Measurements from ENCODE around the gene ID3.
"Not testable (repeated sequence)": the region's sequence is repeated elsewhere in the genome, so short reads cannot be mapped to it uniquely, and the experiment has no call there.

The ID3 gene

DNA sequence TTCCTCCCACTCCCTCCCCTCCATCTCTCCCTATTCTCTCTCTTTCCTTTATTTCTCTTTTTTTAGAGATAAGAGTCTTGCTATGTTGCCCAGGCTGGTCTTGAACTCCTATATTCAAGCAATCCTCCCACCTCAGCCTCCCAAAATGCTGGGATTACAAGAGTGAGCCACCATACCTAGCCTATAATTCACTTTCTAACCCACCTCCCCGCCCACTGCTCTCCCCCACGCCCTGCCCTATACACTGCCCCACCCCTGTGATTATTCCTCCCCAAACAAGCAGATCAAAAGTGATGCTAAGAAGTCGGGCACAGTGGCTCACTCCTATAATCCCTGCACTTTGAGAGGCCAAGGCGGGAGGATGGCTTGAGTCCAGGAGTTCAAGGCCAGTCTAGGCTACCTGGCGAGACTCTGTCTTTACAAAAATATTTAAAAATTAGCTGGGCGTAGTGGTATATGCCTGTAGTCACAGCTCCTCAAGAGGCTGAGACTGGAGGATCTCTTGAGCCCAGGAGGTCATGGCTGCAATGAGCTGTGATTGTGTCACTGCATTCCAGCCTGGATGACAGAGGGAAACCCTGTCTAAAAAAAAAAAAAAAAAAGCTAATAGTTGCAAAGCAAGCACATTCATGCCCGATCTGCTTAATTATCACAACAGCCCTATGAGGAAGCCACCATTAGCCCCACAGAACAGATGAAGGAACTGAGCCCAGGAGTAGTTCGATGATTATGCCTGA is 15.4 kb downstream of the ID3 start:
- DNase-seq: no peak
- Histone ChIP-seq H3K4me1 (peaks cover 5% of the 10 kb centered on the region), H3K9me3 (no peaks in the 10 kb centered on the region), H3K27me3 (no peaks in the 10 kb centered on the region), H3K4me3 (ENCODE audit: low read depth, low read length) (no peak overlapping the region), H3K36me3 (no peaks in the 10 kb centered on the region)
- TF ChIP-seq, protein P1, sequence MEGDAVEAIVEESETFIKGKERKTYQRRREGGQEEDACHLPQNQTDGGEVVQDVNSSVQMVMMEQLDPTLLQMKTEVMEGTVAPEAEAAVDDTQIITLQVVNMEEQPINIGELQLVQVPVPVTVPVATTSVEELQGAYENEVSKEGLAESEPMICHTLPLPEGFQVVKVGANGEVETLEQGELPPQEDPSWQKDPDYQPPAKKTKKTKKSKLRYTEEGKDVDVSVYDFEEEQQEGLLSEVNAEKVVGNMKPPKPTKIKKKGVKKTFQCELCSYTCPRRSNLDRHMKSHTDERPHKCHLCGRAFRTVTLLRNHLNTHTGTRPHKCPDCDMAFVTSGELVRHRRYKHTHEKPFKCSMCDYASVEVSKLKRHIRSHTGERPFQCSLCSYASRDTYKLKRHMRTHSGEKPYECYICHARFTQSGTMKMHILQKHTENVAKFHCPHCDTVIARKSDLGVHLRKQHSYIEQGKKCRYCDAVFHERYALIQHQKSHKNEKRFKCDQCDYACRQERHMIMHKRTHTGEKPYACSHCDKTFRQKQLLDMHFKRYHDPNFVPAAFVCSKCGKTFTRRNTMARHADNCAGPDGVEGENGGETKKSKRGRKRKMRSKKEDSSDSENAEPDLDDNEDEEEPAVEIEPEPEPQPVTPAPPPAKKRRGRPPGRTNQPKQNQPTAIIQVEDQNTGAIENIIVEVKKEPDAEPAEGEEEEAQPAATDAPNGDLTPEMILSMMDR (IDR thresholded peaks at IDR 0.05; ENCODE audit: low read depth, low read length): no peak

DNA sequence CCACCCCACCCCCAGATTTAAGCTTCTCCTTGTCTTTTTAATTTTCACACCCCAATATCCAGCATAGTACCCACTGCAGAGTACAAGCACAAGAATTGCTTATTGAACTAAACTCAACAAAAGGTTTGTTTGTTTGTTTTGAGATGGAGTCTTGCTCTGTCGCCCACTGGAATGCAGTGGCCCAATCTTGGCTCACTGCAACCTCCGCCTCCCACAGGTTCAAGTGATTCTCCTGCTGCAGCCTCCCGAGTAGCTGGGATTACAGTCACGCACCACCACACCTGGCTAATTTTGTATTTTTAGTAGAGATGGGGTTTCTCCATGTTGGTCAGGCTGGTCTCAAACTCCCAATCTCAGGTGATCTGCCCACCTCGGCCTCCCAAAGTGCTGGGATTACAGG is 16.4 kb downstream of the ID3 start:
- H3K36me3 ChIP-seq; DNase-seq; H3K27me3 ChIP-seq; H3K9me3 ChIP-seq; H3K4me3 ChIP-seq (ENCODE audit: low read depth, low read length); H3K4me1 ChIP-seq: not testable (repeated sequence)

GRCh38 chr1:23539698-23540266 is 19.5 kb downstream of the ID3 start:
- Histone ChIP-seq H3K36me3 (no peaks in the 10 kb centered on the region), H3K4me1 (no peaks in the 10 kb centered on the region), H3K4me3 (ENCODE audit: low read depth, low read length) (peak overlapping the region; percentile 24), H3K27me3 (no peaks in the 10 kb centered on the region), H3K9me3 (no peaks in the 10 kb centered on the region)
- peak; percentile 78 for DNase-seq
- TF ChIP-seq, protein P1 (IDR thresholded peaks at IDR 0.05; ENCODE audit: low read depth, low read length): peak; percentile 83

DNA sequence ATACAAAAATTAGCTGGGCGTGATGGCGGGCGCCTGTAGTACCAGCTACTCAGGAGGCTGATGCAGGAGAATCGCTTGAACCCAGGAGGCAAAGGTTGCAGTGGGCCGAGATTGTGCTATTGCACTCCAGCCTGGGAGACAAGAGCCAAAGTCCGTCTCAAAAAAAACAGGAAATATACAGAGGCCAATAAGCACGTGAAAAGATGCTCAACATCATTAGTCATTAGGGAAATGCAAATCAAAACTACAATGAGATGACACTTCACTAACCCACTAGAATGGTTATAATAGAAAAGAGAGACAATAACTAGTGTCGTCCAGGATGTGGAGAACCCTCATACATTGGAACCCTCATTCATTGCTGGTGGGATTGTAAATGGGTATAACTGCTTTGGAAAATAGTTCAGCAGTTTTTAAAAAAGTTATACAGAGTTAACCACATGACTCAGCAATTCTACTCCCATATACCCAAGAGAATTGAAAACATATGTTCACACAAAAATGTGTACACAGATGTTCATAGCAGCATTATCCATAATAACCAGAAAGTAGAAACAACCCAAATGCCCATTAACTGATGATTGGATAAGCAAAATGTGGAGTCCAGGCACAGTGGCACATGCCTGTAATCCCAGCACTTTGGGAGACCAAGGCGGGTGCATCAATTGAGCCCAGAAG is 21.9 kb downstream of the ID3 start:
- DNase-seq: no peak
- H3K27me3 ChIP-seq: no peaks in the 10 kb centered on the region
- TF ChIP-seq, protein P1 (IDR thresholded peaks at IDR 0.05; ENCODE audit: low read depth, low read length): no peak
- H3K9me3 ChIP-seq: no peaks in the 10 kb centered on the region
- H3K4me3 ChIP-seq (ENCODE audit: low read depth, low read length): no peak overlapping the region
- H3K4me1 ChIP-seq: no peaks in the 10 kb centered on the region
- no peaks in the 10 kb centered on the region for H3K36me3 ChIP-seq

- Histone ChIP-seq H3K36me3 (no peaks in the 10 kb centered on the region), H3K27me3 (no peaks in the 10 kb centered on the region), H3K9me3 (no peaks in the 10 kb centered on the region), H3K4me1 (peaks cover 6% of the 10 kb centered on the region), H3K4me3 (ENCODE audit: low read depth, low read length) (no peak overlapping the region)
- no peak for DNase-seq
- TF ChIP-seq, protein P1 (IDR thresholded peaks at IDR 0.05; ENCODE audit: low read depth, low read length): no peak
Measured at GRCh38 chr1:23533246-23534023, 25.9 kb downstream of the ID3 start.

GRCh38 chr1:23531562-23532094 is 27.7 kb downstream of the ID3 start:
- DNase-seq: no peak
- TF ChIP-seq, protein P1 (IDR thresholded peaks at IDR 0.05; ENCODE audit: low read depth, low read length): no peak
- H3K27me3 ChIP-seq: no peaks in the 10 kb centered on the region
- H3K9me3 ChIP-seq: no peaks in the 10 kb centered on the region
- peaks cover 8% of the 10 kb centered on the region for H3K4me1 ChIP-seq
- peak overlapping the region; percentile 36 for H3K4me3 ChIP-seq (ENCODE audit: low read depth, low read length)
- no peaks in the 10 kb centered on the region for H3K36me3 ChIP-seq
